Fibroblast of mammary gland (primary cell): ENCODE data around the gene BCAS2.

ENCODE experiments used
- DNase-seq: peaks from one replicate; pipeline ENCODE4 v3.0.0-alpha.2; 2010; ENCODE audit warnings: low read depth
- H3K4me3 ChIP-seq: 2 replicates; pipeline ENCODE4 v1.5.1; 2011; ENCODE audit warnings: low read depth, mild to moderate bottlenecking, low read length, moderate library complexity; ENCODE audit not compliant: control insufficient read depth
- CTCF ChIP-seq: conservative IDR thresholded peaks from 2 replicates; pipeline ENCODE4 v1.5.1; 2011; ENCODE audit warnings: low read depth, low read length, inconsistent platforms; ENCODE audit not compliant: control insufficient read depth, insufficient read depth

Gene BCAS2

GRCh38 chr1:114535401-114535800, 46.0 kb downstream of the BCAS2 start:
- TF ChIP-seq CTCF = no peak
- H3K4me3 ChIP-seq = no peak overlapping the region
- DNase-seq = no peak

GRCh38 chr1:114531094-114531493, 50.3 kb downstream of the BCAS2 start:
- DNase-seq = no peak
- no peak for TF ChIP-seq CTCF
- H3K4me3 ChIP-seq = no peak overlapping the region

GRCh38 chr1:114530224-114530623, 51.2 kb downstream of the BCAS2 start:
- no peak overlapping the region for H3K4me3 ChIP-seq
- no peak for DNase-seq
- no peak for TF ChIP-seq CTCF

- no peak overlapping the region for H3K4me3 ChIP-seq
- no peak for DNase-seq
- TF ChIP-seq CTCF = no peak
Measured at GRCh38 chr1:114524944-114525343, 56.5 kb downstream of the BCAS2 start.

GRCh38 chr1:114522264-114522575, 59.2 kb downstream of the BCAS2 start:
- no peak for TF ChIP-seq CTCF
- DNase-seq = no peak
- H3K4me3 ChIP-seq = no peak overlapping the region

GRCh38 chr1:114521396-114522263, 59.8 kb downstream of the BCAS2 start:
- no peak for DNase-seq
- no peak for TF ChIP-seq CTCF
- H3K4me3 ChIP-seq = no peak overlapping the region
